Erythroblast (primary cell): ENCODE data around the gene KIFC1.

Experiments used
- GATA1 ChIP-seq: IDR thresholded peaks from 2 replicates; pipeline ENCODE4 v1.6.1; 2011; ENCODE audit warnings: low read depth, mild to moderate bottlenecking, control low read depth, low read length, moderate library complexity
- POLR2A ChIP-seq: IDR thresholded peaks from 2 replicates; pipeline ENCODE4 v1.6.1; 2011; ENCODE audit warnings: mild to moderate bottlenecking, low read length

DNA sequence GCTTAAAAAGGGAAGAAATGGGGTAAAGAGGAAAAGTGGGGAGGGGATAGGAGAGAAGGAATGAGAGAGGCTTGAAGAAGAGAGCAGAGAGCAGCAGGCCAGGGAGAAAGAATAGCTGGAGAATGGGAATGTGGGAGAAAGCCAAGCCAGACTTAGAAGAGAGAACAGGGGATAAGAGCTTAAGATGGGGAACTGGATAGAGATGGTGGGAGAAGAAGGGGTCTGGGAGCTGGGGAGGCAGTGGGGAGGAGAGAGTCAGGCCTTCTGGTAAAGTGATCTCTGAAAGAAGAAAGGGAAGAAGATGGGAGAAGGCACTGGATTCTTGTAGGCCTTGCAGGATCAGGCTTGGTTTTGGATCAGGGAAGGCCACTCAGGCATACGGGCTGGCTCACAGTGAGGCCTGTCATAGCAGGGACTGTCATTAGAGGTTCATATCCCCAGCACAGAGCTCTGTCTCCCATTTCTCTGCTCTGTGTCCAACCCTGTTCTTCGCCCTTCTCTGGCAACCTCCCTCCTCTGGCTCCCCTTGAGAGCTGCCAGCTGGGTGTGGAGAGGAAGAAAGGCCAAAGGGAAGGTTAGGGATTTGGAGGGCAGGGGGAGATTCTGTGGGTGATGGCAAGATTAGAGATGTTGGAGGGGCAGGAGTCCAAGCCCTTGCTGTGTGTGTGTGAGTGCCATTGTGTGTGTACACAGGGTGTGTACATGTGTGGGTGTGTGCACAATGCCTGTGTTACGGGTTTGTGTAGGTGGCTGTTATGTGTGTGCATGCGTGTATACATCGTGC is 37.5 kb downstream of the KIFC1 start:
- TF ChIP-seq POLR2A, result no peak
- no peak for TF ChIP-seq GATA1
